ENCODE measurements around the gene RSPH3.
"Not testable (repeated sequence)": the region's sequence is repeated elsewhere in the genome, so short reads cannot be mapped to it uniquely, and the experiment has no call there.

Gene RSPH3

GRCh38 chr6:159013229-159013628 is 13.2 kb upstream of the RSPH3 start:
- H3K4me1 ChIP-seq (ENCODE audit: control insufficient read depth, insufficient read depth, low read length) = no peaks in the 10 kb centered on the region
- no peaks in the 10 kb centered on the region for H3K36me3 ChIP-seq (ENCODE audit: control insufficient read depth, insufficient read depth, low read length)
- no peak overlapping the region for H3K9ac ChIP-seq (ENCODE audit: low read length)
- no peak overlapping the region for H3K4me3 ChIP-seq (ENCODE audit: low read length)
- H3K27ac ChIP-seq (ENCODE audit: low read depth, low read length) = no peak overlapping the region
- H3K27me3 ChIP-seq (ENCODE audit: control insufficient read depth, insufficient read depth, low read length) = no peaks in the 10 kb centered on the region

- Histone ChIP-seq H3K4me3 (ENCODE audit: low read length) (no peak overlapping the region), H3K36me3 (ENCODE audit: control insufficient read depth, insufficient read depth, low read length) (no peaks in the 10 kb centered on the region), H3K4me1 (ENCODE audit: control insufficient read depth, insufficient read depth, low read length) (no peaks in the 10 kb centered on the region), H3K9ac (ENCODE audit: low read length) (no peak overlapping the region), H3K27me3 (ENCODE audit: control insufficient read depth, insufficient read depth, low read length) (no peaks in the 10 kb centered on the region), H3K27ac (ENCODE audit: low read depth, low read length) (no peak overlapping the region)
Observed at GRCh38 chr6:159012201-159012600, 12.2 kb upstream of the RSPH3 start.

GRCh38 chr6:159010037-159010612 is 10.1 kb upstream of the RSPH3 start:
- H3K4me3 ChIP-seq (ENCODE audit: low read length); H3K4me1 ChIP-seq (ENCODE audit: control insufficient read depth, insufficient read depth, low read length); H3K27ac ChIP-seq (ENCODE audit: low read depth, low read length); H3K36me3 ChIP-seq (ENCODE audit: control insufficient read depth, insufficient read depth, low read length); H3K9ac ChIP-seq (ENCODE audit: low read length); H3K27me3 ChIP-seq (ENCODE audit: control insufficient read depth, insufficient read depth, low read length): not testable (repeated sequence)

- no peak overlapping the region for H3K27ac ChIP-seq (ENCODE audit: low read depth, low read length)
- no peaks in the 10 kb centered on the region for H3K36me3 ChIP-seq (ENCODE audit: control insufficient read depth, insufficient read depth, low read length)
- H3K4me3 ChIP-seq (ENCODE audit: low read length) = no peak overlapping the region
- H3K27me3 ChIP-seq (ENCODE audit: control insufficient read depth, insufficient read depth, low read length) = no peaks in the 10 kb centered on the region
- H3K9ac ChIP-seq (ENCODE audit: low read length) = no peak overlapping the region
- H3K4me1 ChIP-seq (ENCODE audit: control insufficient read depth, insufficient read depth, low read length) = no peaks in the 10 kb centered on the region
Observed at GRCh38 chr6:159008656-159009288, 8.8 kb upstream of the RSPH3 start.

- Histone ChIP-seq H3K36me3 (ENCODE audit: control insufficient read depth, insufficient read depth, low read length) (no peaks in the 10 kb centered on the region), H3K4me3 (ENCODE audit: low read length) (no peak overlapping the region), H3K4me1 (ENCODE audit: control insufficient read depth, insufficient read depth, low read length) (no peaks in the 10 kb centered on the region), H3K27me3 (ENCODE audit: control insufficient read depth, insufficient read depth, low read length) (no peaks in the 10 kb centered on the region), H3K27ac (ENCODE audit: low read depth, low read length) (no peak overlapping the region), H3K9ac (ENCODE audit: low read length) (no peak overlapping the region)
Observed at GRCh38 chr6:159007510-159007909, 7.5 kb upstream of the RSPH3 start.

GRCh38 chr6:159005436-159005835 is 5.4 kb upstream of the RSPH3 start:
- Histone ChIP-seq H3K27ac (ENCODE audit: low read depth, low read length) (no peak overlapping the region), H3K27me3 (ENCODE audit: control insufficient read depth, insufficient read depth, low read length) (no peaks in the 10 kb centered on the region), H3K4me3 (ENCODE audit: low read length) (no peak overlapping the region), H3K4me1 (ENCODE audit: control insufficient read depth, insufficient read depth, low read length) (peaks cover 3% of the 10 kb centered on the region), H3K9ac (ENCODE audit: low read length) (no peak overlapping the region), H3K36me3 (ENCODE audit: control insufficient read depth, insufficient read depth, low read length) (no peaks in the 10 kb centered on the region)

- H3K27me3 ChIP-seq (ENCODE audit: control insufficient read depth, insufficient read depth, low read length) = no peaks in the 10 kb centered on the region
- H3K27ac ChIP-seq (ENCODE audit: low read depth, low read length) = no peak overlapping the region
- peaks cover 5% of the 10 kb centered on the region for H3K4me1 ChIP-seq (ENCODE audit: control insufficient read depth, insufficient read depth, low read length)
- H3K4me3 ChIP-seq (ENCODE audit: low read length) = no peak overlapping the region
- no peaks in the 10 kb centered on the region for H3K36me3 ChIP-seq (ENCODE audit: control insufficient read depth, insufficient read depth, low read length)
- no peak overlapping the region for H3K9ac ChIP-seq (ENCODE audit: low read length)
Observed at GRCh38 chr6:159004592-159004991, 4.6 kb upstream of the RSPH3 start.

GRCh38 chr6:159002432-159003155 is 2.6 kb upstream of the RSPH3 start:
- H3K27ac ChIP-seq (ENCODE audit: low read depth, low read length) = no peak overlapping the region

GRCh38 chr6:158999154-158999665 is 792 bp downstream of the RSPH3 start:
- Histone ChIP-seq H3K4me3 (ENCODE audit: low read length) (peak overlapping the region; percentile 98), H3K27ac (ENCODE audit: low read depth, low read length) (peak overlapping the region; percentile 82), H3K9ac (ENCODE audit: low read length) (peak overlapping the region; percentile 64), H3K27me3 (ENCODE audit: control insufficient read depth, insufficient read depth, low read length) (no peaks in the 10 kb centered on the region), H3K4me1 (ENCODE audit: control insufficient read depth, insufficient read depth, low read length) (peaks cover 5% of the 10 kb centered on the region), H3K36me3 (ENCODE audit: control insufficient read depth, insufficient read depth, low read length) (no peaks in the 10 kb centered on the region)

More at GRCh38 chr6:159002432-159003155, 2.6 kb upstream of the RSPH3 start:
- Histone ChIP-seq H3K9ac (ENCODE audit: low read length) (no peak overlapping the region), H3K4me1 (ENCODE audit: control insufficient read depth, insufficient read depth, low read length) (peaks cover 5% of the 10 kb centered on the region), H3K27me3 (ENCODE audit: control insufficient read depth, insufficient read depth, low read length) (no peaks in the 10 kb centered on the region), H3K36me3 (ENCODE audit: control insufficient read depth, insufficient read depth, low read length) (no peaks in the 10 kb centered on the region), H3K4me3 (ENCODE audit: low read length) (no peak overlapping the region)

- H3K27me3 ChIP-seq (ENCODE audit: control insufficient read depth, insufficient read depth, low read length) = no peaks in the 10 kb centered on the region
- peaks cover 5% of the 10 kb centered on the region for H3K4me1 ChIP-seq (ENCODE audit: control insufficient read depth, insufficient read depth, low read length)
- no peak overlapping the region for H3K9ac ChIP-seq (ENCODE audit: low read length)
- H3K27ac ChIP-seq (ENCODE audit: low read depth, low read length) = no peak overlapping the region
- H3K4me3 ChIP-seq (ENCODE audit: low read length) = no peak overlapping the region
- H3K36me3 ChIP-seq (ENCODE audit: control insufficient read depth, insufficient read depth, low read length) = no peaks in the 10 kb centered on the region
Observed at GRCh38 chr6:158996856-158997255, 3.1 kb downstream of the RSPH3 start.

GRCh38 chr6:158993639-158994038 is 6.4 kb downstream of the RSPH3 start:
- H3K4me3 ChIP-seq (ENCODE audit: low read length) = no peak overlapping the region
- no peak overlapping the region for H3K27ac ChIP-seq (ENCODE audit: low read depth, low read length)
- H3K4me1 ChIP-seq (ENCODE audit: control insufficient read depth, insufficient read depth, low read length) = no peaks in the 10 kb centered on the region
- H3K36me3 ChIP-seq (ENCODE audit: control insufficient read depth, insufficient read depth, low read length) = peaks cover 2% of the 10 kb centered on the region
- H3K9ac ChIP-seq (ENCODE audit: low read length) = no peak overlapping the region
- no peaks in the 10 kb centered on the region for H3K27me3 ChIP-seq (ENCODE audit: control insufficient read depth, insufficient read depth, low read length)

GRCh38 chr6:158991017-158991723 is 8.8 kb downstream of the RSPH3 start:
- Histone ChIP-seq H3K4me1 (ENCODE audit: control insufficient read depth, insufficient read depth, low read length) (no peaks in the 10 kb centered on the region), H3K36me3 (ENCODE audit: control insufficient read depth, insufficient read depth, low read length) (peaks cover 2% of the 10 kb centered on the region), H3K27me3 (ENCODE audit: control insufficient read depth, insufficient read depth, low read length) (no peaks in the 10 kb centered on the region), H3K27ac (ENCODE audit: low read depth, low read length) (no peak overlapping the region), H3K4me3 (ENCODE audit: low read length) (no peak overlapping the region), H3K9ac (ENCODE audit: low read length) (no peak overlapping the region)
